ENCODE measurements around the gene CYP26B1. TPM values are rescaled to one million over a fixed set of nuclear protein-coding genes. Genes with fewer than 3 reads are reported as not detected.

CYP26B1 gene
- total RNA-seq, 1 donor from 2014 or later, result 1.1 TPM

GRCh38 chr2:72131916-72132841 is 15.5 kb downstream of the CYP26B1 start:
- Histone ChIP-seq H3K36me3 (ENCODE audit: control insufficient read depth, insufficient read depth, low read length) (no peaks in the 10 kb centered on the region), H3K27me3 (ENCODE audit: control insufficient read depth, insufficient read depth, low read length) (peaks cover 31% of the 10 kb centered on the region), H3K4me3 (ENCODE audit: low read depth, low read length) (no peak overlapping the region)
- no peak for DNase-seq (ENCODE audit: low read depth)
- TF ChIP-seq CTCF (IDR thresholded peaks at IDR 0.05; ENCODE audit: insufficient read depth, low read length, poor library complexity, severe bottlenecking), result no peak

GRCh38 chr2:72131371-72131891 is 16.2 kb downstream of the CYP26B1 start:
- TF ChIP-seq CTCF (IDR thresholded peaks at IDR 0.05; ENCODE audit: insufficient read depth, low read length, poor library complexity, severe bottlenecking), result no peak
- DNase-seq (ENCODE audit: low read depth), result no peak
- Histone ChIP-seq H3K36me3 (ENCODE audit: control insufficient read depth, insufficient read depth, low read length) (no peaks in the 10 kb centered on the region), H3K4me3 (ENCODE audit: low read depth, low read length) (no peak overlapping the region), H3K27me3 (ENCODE audit: control insufficient read depth, insufficient read depth, low read length) (peaks cover 31% of the 10 kb centered on the region)

GRCh38 chr2:72130659-72131360 is 16.9 kb downstream of the CYP26B1 start:
- no peaks in the 10 kb centered on the region for H3K36me3 ChIP-seq (ENCODE audit: control insufficient read depth, insufficient read depth, low read length)
- H3K4me3 ChIP-seq (ENCODE audit: low read depth, low read length), result no peak overlapping the region
- H3K27me3 ChIP-seq (ENCODE audit: control insufficient read depth, insufficient read depth, low read length), result peaks cover 31% of the 10 kb centered on the region
- no peak for DNase-seq (ENCODE audit: low read depth)
- no peak for TF ChIP-seq CTCF (IDR thresholded peaks at IDR 0.05; ENCODE audit: insufficient read depth, low read length, poor library complexity, severe bottlenecking)

GRCh38 chr2:72129681-72130340 is 17.9 kb downstream of the CYP26B1 start:
- TF ChIP-seq CTCF (IDR thresholded peaks at IDR 0.05; ENCODE audit: insufficient read depth, low read length, poor library complexity, severe bottlenecking), result no peak
- no peak for DNase-seq (ENCODE audit: low read depth)

DNA sequence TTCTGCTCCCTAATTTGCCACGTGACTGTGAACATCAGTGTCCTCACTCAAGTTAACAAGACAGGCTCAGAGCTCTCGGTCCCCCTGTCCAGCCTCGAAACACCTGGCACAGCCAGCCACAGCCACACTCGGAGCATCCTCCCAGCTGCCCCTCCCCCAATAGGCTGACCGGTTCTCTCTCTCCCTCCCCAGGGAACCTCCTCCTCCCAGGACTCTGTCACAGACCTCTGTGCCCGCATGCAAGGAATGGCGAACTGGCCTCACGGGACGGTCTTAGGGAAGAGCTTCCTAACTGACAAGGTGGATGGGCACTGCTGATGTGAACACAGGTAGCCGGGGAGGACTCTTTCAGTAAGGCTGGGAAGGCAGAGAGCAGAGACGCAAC is 18.8 kb downstream of the CYP26B1 start:
- DNase-seq (ENCODE audit: low read depth), result no peak
- Histone ChIP-seq H3K27me3 (ENCODE audit: control insufficient read depth, insufficient read depth, low read length) (peaks cover 31% of the 10 kb centered on the region), H3K4me3 (ENCODE audit: low read depth, low read length) (no peak overlapping the region), H3K36me3 (ENCODE audit: control insufficient read depth, insufficient read depth, low read length) (no peaks in the 10 kb centered on the region)
- TF ChIP-seq CTCF (IDR thresholded peaks at IDR 0.05; ENCODE audit: insufficient read depth, low read length, poor library complexity, severe bottlenecking), result no peak

More at GRCh38 chr2:72129681-72130340, 17.9 kb downstream of the CYP26B1 start:
- Histone ChIP-seq H3K27me3 (ENCODE audit: control insufficient read depth, insufficient read depth, low read length) (peaks cover 31% of the 10 kb centered on the region), H3K4me3 (ENCODE audit: low read depth, low read length) (no peak overlapping the region), H3K36me3 (ENCODE audit: control insufficient read depth, insufficient read depth, low read length) (no peaks in the 10 kb centered on the region)

Data from kidney epithelial cell (primary cell).